COLO829 (cell line): ENCODE results near the gene ISG20.
"Not testable (repeated sequence)": the region's sequence is repeated elsewhere in the genome, so short reads cannot be mapped to it uniquely, and the experiment has no call there.

Source experiments
- DNase-seq: peaks from one replicate; pipeline ENCODE4 v3.0.0; 2012; ENCODE audit warnings: low spot score

ISG20 gene

DNA sequence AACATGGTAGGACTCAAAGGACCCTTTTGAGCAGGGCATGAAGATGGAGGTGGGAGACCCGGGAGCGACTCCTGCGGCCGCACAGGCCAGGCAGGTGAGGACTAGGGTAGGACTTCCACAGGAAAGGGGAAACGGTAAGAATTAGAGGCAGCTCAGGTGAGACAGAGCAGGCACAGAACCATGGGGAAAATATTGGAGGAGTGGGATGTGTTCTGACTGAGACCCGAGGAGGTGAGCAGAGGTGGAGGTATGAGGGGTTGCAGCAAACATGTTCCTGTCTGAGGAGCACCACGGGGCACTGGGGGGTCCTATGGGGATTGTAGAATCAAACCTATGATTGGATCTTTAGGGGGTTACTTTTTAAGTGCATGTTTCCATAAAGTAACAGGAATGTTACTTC, 1.4 kb upstream of the ISG20 start:
- DNase-seq = no peak

DNA sequence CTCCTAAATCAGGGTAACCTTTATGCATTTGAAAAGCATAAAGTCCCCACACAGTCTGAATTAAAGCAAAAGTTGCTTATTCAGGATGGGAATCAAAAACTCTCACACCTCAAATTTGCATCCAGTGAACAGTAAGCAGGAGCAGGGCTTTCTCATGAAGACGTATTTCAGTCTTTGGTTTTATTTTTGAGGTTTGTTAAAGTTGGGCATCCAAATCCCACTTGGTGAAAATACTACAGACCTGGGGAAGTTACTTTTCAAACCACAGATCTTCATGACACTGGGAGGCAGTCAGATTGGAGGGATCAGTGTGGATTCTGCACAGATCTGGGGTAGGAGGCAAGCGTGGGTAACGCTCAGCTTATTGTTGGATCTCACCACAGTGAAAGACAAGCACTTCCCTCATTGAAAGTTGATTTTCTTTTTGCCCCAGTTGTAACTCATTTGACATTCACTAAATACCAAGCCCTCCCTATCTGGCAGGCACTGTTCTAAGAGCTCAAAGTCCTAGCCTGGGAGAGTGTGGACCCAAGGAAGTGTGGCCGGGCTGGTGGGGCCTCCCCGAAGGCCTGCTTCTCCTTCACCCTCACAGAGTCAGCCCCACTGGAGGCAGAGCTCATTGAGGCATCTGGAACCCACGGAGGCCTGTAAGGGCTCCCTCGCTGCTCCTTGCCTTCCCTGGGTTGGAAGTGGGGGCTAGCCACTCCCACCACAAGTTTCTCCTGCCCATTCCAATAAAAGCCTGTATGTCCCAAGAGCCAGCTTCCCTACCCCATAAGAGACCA, 783 bp upstream of the ISG20 start:
- DNase-seq = no peak

DNA sequence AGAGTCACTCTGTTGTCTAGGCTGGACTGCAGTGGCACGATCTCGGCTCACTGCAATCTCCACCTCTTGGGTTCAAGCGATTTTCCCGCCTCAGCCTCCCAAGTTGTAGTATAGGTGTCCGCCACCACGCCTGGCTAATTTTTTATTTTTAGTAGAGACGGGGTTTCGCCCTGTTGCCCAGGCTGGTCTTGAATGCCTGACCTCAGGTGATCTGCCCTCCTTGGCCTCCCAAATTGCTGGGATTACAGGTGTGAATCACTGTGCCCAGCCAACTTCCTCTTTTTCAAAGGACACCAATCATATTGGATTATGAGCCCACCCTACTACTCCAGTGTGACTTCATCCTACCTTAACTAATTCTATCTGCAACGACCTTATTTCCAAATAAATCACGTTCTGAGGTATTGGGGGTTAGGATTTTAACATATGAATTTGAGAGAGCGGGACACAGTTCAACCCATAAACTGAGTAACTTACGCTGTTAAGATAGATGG, 3.2 kb downstream of the ISG20 start:
- DNase-seq = no peak

DNA sequence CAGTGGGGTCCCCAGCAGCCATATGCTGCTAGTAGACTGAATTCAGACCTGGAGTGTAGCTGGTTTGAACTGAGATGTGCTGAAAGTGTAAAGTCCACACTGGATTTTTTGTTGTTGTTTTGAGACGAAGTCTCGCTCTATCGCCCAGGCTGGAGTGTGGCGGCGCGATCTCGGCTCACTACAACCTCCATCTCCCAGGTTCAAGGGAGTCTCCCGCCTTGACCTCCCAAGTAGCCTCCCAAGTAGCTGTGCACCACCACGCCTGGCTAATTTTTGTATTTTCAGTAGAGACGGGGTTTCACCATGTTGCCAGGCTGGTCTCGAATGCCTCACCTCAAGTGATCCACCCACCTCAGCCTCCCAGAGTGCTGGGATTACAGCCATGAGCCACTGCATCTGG, 3.7 kb downstream of the ISG20 start:
- DNase-seq = not testable (repeated sequence)

DNA sequence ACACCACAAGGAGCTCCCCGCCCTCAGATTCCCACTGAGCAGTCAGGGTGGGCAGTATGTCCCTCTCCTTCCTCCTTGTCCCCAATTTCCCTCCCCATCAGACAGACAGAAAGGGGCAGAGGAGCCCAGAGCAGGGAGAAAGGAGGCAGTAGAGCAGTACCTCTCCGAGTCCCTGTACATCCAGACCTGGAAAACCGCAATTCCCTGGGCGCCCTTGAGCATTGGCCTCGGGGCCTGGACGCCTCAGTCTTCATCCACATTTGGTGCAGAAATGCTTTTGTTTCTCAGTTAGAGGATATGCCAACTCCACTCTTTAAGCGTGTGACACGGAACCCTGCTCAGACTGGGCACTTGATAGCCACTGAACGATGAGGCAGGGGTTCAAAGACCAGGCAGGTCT, 5.9 kb downstream of the ISG20 start:
- no peak for DNase-seq

DNA sequence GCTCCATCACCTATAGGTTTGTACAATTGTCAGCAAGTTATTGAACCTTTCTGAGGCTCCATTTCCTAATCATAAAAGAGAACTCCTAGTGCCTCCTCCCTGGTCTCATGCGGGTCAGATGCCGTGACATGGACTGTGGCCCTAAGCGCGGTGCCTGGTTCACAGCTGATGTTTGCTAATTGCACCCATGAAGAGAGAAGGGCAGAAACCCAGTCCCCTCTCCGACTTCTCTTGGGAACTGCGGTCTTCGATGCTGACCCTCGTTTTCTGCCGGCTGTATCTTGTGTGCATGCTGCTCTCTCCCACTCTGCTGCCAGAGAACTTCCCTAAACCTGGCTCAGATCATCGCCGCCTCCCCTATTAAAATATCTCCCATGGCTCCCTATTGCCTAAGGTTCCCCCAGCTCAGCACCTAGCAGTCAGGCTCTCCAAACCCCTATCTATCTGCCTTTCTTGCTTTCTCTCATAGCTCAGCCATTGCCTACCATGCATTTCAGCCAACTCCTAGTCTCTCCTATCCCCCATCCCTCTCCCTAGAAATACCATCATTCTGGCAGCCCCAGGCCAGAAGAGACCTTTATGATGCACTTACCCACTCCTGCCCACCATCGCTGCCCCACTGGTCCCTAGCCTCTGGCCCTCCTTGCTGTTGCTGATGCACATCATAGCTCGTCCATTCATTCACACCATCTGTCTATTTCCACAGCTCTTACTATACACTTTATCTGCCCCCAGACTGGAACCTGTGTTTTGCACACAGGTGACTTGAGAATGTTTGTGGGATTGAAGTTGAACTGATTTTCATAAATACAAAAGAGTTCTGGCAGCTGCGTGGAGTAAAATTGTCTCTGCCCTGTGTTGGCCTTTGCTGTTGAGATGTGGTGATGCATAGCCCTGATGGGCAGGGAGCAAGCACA, 6.6 kb downstream of the ISG20 start:
- no peak for DNase-seq

DNA sequence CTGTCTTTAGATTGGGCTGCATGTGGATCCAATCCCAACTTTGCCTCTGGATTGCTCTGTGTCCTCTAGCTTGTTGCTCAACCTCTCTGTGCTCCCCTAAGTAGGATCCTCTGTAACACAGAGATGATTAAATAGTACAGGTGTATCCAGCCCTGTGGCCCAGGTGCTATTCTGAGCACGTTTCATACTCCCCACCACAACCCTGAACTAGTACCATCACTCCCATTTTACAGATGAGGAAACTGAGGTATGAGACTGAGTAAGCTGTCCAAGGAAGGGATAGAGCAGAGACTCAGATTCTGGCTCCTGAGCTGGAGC, 7.2 kb downstream of the ISG20 start:
- no peak for DNase-seq

DNA sequence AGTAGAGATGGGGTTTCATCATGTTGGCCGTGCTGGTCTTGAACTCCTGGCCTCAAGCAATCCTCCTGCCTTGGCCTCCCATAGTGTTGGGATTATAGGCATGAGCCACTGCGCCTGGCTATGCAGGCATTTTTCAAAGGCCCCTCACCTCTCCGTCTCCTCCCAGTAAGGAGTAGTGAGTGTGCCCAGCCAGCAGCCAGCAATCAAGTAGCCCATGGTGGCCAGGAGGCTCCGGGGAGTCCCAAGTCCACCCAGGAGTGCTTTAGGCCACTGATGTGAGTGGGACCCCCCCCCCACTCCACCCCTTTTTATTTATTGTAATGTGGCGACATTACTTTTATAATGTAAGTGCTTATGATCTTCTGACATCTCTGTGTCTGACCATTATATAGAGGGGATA, 8.1 kb downstream of the ISG20 start:
- no peak for DNase-seq

DNA sequence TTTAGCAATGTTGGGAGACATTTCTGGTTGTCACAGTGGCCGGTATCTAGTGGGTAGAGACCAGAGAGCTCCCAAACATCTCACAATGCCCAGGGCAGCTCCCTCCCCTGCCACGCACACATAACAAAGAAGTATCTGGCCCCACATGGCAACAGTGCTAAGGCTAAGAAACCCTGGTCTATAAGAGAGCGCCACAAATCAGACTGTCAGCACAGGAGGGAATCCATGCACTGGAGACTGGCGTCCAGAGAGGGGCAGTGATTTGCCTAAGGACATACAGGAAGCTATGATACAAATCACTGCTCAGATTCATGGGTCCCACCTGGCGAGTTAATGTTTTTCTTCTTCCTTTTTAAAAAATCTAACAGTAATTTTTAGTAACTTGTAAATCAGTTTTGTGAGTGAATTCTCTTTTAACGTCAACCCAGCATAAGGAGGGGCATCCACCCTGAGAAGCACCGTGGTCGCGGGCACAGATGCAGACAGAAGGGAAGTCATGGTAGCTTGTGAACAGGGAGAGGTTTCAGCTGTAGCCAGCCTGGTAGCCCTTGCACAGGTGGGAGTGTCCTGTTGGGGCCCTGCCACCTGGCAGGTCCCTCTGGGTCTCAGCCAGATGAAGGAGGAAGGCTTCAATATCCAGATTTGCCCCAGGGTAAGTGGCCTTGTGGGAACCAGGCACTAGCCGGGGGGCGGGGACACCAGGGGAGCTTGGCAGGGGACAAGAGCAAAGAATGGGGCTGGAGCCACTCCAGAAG, 8.7 kb downstream of the ISG20 start:
- DNase-seq = no peak

DNA sequence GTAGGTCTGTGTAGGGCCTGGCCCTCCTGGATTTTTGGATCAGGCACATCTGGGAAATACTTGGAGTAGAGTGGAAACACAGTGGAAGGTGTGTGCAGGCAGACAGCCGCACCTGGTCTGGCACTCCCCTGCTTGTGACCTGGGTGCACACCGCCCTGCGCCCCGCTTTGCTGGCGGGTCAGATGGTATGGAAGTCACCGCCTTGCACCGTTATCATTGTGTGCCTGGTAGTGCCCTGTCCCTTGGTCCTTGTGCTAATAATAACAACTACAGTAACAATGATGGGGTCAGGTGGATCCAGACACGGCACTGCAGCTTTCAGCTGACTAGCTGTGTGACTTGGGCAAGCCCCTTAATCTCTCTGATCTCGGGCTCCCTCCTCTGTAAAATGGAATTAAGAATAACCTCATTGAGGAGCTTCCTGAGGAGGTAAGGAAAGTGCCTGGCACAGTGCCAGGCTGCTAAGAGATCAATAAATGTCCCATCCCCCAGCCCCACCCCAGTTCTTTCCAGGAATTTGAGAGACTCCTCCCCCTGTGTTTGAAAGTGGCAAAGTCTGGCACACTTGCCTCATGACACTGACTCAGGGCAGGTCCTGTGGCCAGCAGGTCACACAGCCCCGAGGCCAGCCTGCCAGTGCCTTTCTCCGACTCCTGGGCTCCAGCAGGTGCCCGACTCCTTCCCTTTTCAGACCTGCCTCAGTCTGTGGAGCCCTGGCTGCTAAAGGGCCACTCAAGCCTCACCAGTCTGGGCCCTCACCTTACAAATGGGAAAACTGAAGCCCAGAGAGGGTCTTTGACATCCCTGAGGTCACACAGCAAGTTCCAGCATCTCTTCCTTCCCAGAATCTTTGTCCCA, 9.8 kb downstream of the ISG20 start:
- peak; percentile 61 for DNase-seq

DNA sequence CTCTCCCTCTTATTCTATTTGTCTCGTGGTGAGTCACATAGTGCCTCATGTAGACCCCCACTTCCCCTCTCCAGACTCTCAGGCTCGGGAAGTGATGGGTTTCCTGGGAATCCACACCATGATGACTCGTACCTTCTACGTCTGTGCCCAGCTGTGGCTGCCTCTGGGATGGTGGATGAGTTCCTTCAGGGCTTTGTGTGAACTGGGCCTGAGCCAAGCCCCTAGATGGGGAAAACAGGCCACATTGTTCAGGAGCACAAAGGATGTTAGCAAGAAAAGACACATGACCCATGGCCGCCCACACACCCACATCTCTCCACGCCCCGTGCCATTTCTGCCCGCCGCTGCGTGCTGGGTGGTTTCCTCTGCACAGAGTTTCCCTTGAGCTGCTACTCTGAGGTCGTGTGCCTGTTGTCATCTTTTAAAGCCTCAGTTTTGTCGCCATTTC, 10.5 kb downstream of the ISG20 start:
- DNase-seq = peak; percentile 99

DNA sequence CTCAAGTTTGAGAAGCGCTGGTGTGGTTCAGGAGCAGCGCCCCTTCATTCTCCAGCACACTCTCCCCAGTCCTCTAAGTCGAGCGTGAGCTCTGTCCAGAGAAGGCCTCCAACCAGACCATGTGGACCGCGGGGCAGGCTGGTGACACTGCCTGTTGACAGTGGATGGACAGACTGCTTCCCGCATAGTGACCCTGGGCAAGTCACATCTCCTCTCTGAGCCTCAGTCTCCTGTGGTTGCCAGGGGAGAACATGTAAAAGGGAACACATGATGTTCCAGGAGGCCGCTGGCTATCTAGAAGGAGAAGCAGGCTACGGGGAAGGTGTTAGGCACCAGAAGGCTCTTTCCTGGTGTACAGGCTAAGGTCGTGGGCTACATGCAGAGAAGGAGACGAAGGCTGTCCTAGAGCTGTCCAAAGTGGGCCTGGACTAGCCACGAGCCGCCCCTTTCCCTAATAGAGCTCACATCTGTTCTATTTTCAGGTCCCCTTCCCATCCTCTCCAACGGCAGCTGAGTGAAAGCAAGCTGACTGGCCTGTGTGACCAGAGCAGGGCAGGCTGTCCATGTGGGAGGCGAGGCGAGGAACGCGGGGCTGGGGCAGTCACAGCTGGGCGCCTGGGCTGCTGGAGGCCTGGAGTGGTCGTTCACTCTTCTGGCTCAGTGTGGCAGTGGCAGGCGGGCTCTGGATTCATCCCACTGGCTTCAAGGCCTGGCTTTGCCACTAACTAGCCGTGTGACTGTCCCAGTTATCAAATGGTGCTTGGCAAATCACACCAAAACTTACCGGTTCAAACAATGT, 11.1 kb downstream of the ISG20 start:
- DNase-seq = no peak

DNA sequence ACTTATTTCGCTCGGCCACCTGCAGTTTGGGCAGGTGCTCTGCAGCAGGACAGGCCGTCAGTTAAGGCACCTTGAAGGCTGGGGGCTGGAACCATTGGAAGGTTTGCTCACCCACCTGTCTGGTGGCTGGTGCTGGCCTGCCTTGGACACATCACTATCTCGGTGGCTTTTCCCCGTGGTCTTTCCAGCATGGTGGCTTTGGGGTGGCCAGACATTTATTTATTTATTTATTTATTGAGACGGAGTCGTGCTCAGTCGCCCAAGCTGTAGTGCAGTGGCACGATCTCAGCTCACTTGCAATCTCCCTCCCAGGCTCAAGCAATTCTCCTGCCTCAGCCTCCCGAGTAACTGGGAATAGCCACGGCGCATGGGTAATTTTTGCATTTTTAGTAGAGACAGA, 11.7 kb downstream of the ISG20 start:
- DNase-seq = no peak

DNA sequence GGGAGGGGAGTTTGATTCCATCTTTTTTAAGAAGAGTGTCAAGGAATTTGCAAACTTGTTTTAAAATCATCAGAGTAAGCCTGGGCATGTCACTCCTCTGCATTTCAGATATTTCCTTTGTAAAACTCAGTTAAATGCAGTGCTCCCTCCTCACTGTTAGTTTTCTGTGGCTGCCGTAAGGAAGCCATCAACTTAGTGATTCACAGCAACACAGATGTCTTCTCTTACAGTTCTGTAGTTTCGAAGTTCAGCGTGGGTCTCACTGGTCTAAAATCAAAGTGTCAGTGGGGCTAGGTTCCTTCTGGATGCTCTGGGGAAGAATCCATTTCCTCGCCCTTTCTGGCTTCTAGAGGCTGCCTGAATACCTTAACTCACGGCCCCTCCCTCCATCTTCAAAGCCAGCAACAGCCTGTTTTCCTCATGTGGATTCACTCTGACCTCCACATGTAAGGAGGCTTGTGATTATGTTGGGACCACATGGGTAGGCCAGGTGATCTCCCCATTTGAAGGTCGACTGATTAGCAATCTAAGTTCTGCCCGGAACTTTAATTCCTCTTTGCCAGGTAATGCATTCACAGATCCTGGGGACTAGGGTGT, 12.4 kb downstream of the ISG20 start:
- DNase-seq = no peak

DNA sequence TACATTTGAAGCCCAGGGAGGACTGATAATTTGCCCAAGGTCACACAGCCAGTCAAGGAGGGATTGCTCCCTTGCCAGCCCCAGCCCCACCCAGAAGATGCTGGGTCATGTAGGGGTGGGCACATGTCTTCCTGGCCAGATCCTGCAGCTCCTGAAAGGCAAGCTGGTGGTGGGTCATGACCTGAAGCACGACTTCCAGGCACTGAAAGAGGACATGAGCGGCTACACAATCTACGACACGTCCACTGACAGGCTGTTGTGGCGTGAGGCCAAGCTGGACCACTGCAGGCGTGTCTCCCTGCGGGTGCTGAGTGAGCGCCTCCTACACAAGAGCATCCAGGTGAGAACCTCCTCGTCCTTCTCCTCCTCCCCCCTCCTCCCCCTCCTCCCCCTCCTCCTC, 13.2 kb downstream of the ISG20 start:
- DNase-seq = no peak

DNA sequence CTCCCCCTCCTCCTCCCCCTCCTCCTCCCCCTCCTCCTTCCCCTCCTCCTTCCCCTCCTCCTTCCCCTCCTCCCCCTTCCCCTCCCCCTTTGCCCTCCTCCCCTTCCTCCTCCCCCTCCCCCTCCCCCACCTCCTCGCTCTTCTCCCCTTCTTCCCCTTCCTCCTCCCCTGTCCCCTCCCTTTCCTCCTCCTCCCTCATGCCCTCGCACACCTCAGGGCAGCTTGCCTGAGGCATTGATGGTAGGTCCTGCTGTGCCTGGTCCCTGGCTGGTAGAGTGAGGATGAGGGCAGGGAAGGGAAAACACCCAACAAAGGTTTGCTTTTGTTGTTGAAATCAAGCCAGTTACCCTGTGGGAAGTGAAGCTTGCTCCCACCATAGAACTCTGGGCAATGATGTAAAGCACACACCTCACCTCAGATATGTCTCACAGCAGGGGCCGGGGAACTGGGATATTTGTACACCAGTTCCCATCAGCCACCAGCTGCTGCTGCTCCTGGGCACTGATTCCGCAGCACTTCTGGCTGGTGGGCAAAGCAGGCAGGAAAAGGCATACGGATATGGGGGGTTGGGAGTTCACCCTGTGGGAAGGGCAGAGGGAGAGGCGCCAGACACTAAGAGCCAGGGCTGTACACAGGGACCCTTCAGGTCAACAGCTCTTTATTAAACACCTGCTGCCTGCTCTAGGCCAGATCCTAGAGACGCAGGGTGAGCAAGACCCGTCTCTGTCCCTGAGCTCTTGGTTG, 13.8 kb downstream of the ISG20 start:
- DNase-seq = no peak

DNA sequence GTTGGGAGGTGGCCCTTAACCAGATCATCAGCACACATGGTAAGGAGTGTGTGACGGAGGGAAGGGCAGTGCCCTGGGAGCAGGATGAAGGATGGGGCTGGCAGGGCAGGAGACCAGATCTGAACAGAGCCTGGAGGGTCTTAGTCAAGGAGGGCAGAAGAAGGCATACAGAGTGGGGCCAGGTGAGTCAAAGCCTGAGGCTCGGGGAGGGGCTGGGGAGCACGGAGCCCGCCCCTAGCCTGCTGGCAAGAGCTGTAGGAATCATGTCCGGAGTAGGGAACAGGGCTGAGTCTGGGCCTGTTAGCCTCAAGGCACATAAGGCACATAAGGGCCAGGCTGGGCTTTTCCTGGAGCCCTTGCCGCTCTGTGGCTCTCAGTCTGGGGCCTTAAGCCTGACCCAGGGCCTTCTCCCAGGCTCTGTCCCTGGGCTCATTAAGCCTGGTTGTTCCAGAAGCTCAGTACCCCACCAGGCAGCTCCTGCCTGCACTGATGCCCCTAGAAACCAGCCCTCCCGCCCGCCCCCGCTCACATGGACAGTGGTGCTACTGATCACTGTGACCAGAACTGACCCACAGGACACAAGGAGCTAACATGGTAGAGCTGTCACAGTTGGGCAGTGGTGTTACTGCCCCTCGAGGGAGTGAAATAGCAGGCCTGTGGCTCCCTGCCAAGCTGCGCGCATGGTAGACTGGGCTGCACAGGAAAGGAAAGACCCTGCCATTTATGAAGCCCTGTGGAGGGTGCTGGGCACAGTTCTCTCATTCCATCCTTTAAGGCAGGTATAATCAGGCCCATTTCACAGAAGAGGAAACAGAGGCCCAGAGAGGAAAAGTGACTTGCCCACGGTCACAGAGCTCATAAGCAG, 14.6 kb downstream of the ISG20 start:
- no peak for DNase-seq

DNA sequence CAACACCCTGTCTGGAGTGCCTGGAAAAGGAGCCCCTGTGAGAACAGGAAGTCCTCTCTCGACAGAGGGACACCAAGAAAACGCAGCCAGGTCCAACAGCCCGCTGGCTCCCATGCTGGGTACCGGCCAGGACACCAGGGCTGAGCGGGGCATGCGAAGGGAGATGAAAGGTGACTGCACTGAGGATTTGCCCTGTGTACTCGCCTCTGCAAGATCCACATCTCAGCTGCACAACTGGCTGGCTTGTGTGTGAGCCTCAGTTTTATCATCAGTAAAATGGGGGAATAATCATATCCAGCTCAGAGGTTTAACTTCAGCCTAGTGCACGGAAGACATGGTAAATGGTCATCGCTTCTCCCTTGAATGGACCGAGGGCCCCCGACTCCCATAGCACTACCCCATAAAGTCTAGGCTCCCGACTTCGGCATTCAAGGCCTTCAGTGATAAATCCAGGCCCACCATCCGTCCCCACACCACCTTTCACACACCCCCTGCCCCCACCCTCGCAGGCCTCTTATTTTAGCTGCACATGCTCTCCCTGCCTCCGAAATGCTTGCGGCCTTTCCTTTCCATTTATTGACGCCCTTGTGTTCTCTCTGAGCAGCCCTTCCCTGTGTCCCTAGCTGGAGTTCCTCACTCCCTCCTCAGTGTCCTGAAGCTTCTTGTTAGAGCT, 15.8 kb downstream of the ISG20 start:
- DNase-seq = no peak
